Measurements from ENCODE around the gene DENND2A.

DNA sequence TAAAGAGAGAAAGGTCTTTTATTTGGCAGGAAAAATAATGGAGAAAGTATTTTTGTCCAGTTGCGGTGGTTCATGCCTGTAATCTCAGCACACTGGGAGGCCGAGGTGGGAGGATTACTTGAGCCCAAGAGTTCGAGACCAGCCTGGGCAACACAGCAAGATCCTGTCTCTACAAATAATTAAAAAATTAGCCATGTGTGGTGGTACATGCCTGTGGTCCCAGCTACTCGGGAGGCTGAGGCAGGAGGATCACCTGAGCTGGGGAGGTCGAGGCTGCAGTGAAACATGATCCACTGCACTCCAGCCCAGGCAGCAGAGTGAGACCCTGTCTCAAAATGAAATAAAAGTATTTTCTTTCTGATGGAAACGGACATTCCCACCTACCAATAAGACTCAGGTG lies 83.5 kb downstream of the DENND2A start:
- TF ChIP-seq POLR2AphosphoS5 (IDR thresholded peaks at IDR 0.05; ENCODE audit: low read depth) (no peak), GABPA (IDR thresholded peaks at IDR 0.05; ENCODE audit: low read depth) (no peak), SPI1 (IDR thresholded peaks at IDR 0.05; ENCODE audit: borderline replicate concordance, low read depth) (no peak)
- TF ChIP-seq, protein P1, sequence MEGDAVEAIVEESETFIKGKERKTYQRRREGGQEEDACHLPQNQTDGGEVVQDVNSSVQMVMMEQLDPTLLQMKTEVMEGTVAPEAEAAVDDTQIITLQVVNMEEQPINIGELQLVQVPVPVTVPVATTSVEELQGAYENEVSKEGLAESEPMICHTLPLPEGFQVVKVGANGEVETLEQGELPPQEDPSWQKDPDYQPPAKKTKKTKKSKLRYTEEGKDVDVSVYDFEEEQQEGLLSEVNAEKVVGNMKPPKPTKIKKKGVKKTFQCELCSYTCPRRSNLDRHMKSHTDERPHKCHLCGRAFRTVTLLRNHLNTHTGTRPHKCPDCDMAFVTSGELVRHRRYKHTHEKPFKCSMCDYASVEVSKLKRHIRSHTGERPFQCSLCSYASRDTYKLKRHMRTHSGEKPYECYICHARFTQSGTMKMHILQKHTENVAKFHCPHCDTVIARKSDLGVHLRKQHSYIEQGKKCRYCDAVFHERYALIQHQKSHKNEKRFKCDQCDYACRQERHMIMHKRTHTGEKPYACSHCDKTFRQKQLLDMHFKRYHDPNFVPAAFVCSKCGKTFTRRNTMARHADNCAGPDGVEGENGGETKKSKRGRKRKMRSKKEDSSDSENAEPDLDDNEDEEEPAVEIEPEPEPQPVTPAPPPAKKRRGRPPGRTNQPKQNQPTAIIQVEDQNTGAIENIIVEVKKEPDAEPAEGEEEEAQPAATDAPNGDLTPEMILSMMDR (IDR thresholded peaks at IDR 0.05; ENCODE audit: insufficient read depth, low read length): no peak
- TF ChIP-seq, protein P2, sequence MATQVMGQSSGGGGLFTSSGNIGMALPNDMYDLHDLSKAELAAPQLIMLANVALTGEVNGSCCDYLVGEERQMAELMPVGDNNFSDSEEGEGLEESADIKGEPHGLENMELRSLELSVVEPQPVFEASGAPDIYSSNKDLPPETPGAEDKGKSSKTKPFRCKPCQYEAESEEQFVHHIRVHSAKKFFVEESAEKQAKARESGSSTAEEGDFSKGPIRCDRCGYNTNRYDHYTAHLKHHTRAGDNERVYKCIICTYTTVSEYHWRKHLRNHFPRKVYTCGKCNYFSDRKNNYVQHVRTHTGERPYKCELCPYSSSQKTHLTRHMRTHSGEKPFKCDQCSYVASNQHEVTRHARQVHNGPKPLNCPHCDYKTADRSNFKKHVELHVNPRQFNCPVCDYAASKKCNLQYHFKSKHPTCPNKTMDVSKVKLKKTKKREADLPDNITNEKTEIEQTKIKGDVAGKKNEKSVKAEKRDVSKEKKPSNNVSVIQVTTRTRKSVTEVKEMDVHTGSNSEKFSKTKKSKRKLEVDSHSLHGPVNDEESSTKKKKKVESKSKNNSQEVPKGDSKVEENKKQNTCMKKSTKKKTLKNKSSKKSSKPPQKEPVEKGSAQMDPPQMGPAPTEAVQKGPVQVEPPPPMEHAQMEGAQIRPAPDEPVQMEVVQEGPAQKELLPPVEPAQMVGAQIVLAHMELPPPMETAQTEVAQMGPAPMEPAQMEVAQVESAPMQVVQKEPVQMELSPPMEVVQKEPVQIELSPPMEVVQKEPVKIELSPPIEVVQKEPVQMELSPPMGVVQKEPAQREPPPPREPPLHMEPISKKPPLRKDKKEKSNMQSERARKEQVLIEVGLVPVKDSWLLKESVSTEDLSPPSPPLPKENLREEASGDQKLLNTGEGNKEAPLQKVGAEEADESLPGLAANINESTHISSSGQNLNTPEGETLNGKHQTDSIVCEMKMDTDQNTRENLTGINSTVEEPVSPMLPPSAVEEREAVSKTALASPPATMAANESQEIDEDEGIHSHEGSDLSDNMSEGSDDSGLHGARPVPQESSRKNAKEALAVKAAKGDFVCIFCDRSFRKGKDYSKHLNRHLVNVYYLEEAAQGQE (IDR thresholded peaks at IDR 0.05; ENCODE audit: insufficient replicate concordance, low read depth): no peak

Data from HL-60 (cell line).